A673 (cell line): Measurements from ENCODE around the gene HMGA1.

Source experiments
- EZH2 ChIP-seq: fragments of 200-600 bp; sonication (generic); IDR thresholded peaks from 2 replicates; pipeline ENCODE4 v1.6.1; 2017; ENCODE audit warnings: borderline replicate concordance, low read depth, mild to moderate bottlenecking, mixed read lengths, antibody characterized with exemption, low read length; ENCODE audit not compliant: poor library complexity, severe bottlenecking
- TF ChIP-seq, protein P1 (sequence below): fragments of 300-800, 200-600 bp; sonication (generic); conservative IDR thresholded peaks from 2 replicates; pipeline ENCODE4 v1.5.1; 2017; ENCODE audit warnings: low read depth, mild to moderate bottlenecking, antibody characterized with exemption, low read length, moderate library complexity, mixed read lengths

DNA sequence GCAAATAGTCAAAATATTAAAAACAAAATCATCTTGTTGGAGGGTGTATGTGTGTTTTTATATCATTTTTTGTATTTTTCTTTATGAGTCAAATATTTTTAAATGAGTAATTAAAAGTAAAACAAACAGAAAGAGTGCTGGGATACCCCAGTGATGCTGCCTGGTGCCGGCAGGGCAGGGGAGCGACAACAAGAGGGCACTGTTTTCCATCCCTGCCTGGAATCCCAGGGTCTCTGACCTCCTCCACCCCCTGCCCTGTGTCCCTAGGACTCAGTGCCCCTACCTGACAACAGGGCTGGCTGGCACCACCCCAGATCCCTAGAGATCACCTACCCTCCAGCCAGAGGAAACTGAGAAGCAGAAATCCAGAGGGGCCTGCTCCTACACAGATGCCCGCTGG, 41.9 kb upstream of the HMGA1 start:
- TF ChIP-seq, protein P1, sequence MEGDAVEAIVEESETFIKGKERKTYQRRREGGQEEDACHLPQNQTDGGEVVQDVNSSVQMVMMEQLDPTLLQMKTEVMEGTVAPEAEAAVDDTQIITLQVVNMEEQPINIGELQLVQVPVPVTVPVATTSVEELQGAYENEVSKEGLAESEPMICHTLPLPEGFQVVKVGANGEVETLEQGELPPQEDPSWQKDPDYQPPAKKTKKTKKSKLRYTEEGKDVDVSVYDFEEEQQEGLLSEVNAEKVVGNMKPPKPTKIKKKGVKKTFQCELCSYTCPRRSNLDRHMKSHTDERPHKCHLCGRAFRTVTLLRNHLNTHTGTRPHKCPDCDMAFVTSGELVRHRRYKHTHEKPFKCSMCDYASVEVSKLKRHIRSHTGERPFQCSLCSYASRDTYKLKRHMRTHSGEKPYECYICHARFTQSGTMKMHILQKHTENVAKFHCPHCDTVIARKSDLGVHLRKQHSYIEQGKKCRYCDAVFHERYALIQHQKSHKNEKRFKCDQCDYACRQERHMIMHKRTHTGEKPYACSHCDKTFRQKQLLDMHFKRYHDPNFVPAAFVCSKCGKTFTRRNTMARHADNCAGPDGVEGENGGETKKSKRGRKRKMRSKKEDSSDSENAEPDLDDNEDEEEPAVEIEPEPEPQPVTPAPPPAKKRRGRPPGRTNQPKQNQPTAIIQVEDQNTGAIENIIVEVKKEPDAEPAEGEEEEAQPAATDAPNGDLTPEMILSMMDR = 0 out of 2 replicates have a peak, but pooled peaks have one; percentile 15
- no peak for TF ChIP-seq EZH2
